ENCODE results near the gene TNC.
"Not testable (repeated sequence)": the region's sequence is repeated elsewhere in the genome, so short reads cannot be mapped to it uniquely, and the experiment has no call there.

TNC gene

DNA sequence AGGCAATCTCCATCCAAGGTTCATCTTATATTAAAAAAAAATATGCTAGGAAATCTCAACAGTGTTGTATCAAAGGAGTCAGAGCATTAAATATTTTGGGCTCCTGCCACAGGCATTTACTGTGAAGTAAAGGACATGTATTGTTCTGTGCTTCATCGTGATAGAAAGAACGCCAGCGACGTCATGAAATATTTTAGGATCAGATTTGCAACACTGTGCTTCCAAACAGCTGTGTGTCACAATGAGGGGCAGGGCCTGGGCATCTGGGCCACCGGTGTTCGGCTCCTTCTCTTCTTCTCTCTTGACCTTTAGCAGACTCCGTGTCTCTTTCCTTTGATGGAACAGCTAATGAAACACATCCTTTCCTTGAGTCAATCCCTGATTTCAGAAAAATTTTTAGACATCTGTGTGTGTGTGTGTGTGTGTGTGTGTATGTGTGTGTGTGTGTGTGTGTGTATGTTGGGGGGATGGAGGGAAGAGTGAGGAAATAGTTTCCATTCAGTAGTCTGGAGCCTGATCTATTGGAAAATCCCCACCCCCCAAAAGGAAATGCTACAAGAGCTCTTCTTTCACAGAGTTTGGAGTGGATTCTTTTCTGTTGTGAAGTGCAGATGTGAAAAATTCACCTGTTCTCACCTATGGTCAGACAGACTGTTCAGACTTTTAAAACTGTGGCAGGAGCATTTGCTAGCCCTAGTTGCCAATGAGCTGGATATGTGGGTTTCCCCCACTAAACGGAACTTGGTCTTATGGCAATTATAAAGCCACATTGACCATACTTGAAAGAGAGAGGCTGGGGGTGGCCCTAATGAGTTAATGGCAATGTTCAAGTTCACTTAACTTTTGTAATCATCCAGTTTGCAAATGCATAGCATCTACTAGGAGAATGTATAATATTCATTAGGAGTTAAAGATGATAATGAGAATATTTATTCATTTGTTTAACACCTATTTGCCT, 18.1 kb upstream of the TNC start:
- H3K4me3 ChIP-seq (ENCODE audit: low read depth, low read length), result no peak overlapping the region

DNA sequence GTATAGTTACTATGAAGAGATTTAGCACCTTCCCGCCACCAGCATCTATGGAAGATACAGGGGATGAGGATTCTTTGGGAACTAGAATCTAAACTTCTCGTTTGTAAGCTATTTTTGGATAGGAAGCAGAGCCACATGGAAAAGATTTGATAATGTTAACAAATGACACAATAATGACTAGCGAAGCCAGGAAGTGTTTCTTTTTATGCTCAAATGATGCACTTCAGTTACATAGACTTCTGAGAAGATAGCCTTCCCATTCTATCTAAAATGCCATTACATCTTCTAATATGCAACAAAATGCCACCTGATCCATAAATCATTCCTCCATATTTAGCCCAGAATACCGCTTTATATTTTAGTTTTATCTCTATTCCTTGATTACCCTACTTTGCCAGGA, 17.0 kb upstream of the TNC start:
- H3K4me3 ChIP-seq (ENCODE audit: low read depth, low read length), result no peak overlapping the region

DNA sequence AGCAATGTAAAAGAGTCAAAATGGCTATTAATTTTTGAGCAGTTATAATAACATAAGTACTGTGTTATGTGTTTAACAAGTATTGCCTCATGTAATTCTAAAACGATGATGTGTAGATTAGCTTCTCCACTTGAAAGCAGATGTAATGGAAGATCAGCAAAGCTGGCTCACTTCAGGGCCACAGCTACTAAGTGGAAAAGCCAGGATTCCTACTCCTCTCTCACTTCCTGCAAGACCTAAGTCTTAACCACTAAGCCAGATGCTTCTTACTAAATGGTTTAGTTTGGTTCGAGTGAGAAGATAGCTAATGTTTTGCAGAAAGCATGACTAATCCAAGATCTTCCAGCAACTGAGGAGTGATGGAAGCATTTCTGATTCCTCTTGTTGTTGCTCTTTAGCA, 15.7 kb upstream of the TNC start:
- H3K4me3 ChIP-seq (ENCODE audit: low read depth, low read length), result no peak overlapping the region

DNA sequence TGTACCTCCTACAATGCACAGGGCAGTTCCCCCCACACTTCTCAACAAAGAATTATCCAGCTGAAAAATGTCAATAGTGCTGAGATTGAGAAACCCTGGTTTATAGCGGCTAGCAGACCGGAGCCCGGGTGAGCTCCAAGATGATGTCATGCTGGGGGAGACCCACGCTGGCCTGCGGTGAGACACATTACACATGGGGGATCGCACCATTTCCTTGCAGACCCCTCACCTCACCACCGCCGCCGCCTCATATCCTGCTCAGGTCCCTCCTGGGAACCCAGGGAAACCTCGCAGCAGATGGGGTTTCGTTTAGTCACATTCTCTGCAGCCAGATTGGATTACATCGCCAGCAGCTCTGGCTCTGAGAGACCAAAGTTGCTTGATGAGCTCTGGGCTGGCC, 14.7 kb upstream of the TNC start:
- no peak overlapping the region for H3K4me3 ChIP-seq (ENCODE audit: low read depth, low read length)

DNA sequence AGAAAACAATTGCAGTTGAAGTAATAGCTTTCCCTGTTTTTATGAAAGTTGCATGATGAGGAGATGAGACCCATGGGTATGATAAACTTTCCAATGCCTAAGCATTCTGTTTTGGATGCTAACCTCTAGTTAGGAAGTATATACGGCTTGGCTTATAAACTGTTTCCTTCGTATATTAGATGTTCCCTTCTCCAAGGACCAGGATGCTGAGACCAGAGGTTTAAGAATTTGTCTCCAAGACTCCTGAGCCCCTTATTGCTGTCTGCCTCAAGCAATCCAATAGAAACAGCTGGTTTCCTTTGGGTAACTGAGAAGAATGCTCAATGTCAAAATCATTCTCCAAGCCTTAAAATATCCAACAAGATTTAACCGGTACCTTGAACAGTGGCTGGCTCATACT, 12.2 kb upstream of the TNC start:
- H3K4me3 ChIP-seq (ENCODE audit: low read depth, low read length), result no peak overlapping the region

DNA sequence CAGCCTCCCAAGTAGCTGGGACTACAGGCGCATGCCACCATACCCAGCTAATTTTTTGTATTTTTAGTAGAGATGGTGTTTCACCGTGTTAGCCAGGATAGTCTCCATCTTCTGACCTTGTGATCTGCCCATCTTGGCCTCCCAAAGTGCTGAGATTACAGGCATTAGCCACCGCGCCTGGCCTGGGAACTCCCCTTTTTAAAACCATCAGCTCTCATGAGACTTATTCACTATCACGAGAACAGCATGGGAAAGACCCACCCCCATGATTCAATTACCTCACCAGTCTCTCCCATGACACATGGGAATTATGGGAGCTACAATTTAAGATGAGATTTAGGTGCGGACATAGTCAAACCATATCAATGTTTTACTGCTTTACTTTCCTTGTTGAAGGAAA, 10.8 kb upstream of the TNC start:
- H3K4me3 ChIP-seq (ENCODE audit: low read depth, low read length), result not testable (repeated sequence)

DNA sequence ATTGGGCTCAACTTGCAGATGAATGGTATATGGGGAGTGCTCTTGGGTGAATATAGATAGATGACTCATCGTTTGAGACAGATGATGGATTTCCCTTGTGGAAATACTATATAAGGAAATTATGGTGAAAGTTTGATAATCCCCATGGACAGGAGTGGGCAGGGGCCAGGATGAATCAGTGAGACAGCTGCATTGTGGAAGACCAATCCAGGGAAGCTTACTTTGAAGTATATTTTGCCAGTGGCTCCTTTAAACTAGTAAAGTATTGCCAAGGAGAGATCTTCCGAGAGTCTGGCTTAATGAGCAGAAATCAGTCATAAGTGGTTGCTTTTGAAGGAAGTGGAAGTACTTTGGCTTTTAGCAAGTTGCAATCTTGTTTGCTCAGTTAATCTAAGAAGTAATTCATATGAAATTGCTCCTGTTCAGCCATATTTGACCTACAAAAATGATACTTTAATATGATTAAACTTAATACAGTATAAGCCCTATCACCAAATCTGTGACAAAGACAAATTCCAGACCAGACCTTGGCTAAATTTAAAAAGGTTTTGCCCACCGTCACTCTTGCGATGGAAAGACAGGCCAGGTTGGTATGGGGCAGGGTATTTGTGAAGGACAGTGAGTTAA, 9.3 kb upstream of the TNC start:
- H3K4me3 ChIP-seq (ENCODE audit: low read depth, low read length), result no peak overlapping the region

DNA sequence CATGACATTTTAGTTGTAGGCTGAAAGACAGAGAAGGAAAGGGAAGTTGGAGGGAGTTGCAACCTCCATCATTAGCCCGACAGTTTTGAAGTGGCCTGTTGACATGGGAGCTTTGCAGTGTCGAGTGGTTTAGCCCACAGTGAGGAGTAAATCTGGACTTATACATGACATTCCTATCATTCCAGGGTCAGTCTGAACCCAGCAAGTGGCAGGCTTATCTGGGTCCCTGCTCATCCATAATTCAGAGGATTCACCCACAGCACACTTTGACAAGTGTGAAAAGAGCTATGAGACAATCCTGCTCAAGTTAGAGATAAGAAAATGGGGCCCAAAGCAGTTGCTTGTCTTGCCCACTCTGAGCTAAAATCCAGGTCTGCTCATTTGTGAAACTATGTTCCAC, 8.4 kb upstream of the TNC start:
- no peak overlapping the region for H3K4me3 ChIP-seq (ENCODE audit: low read depth, low read length)

DNA sequence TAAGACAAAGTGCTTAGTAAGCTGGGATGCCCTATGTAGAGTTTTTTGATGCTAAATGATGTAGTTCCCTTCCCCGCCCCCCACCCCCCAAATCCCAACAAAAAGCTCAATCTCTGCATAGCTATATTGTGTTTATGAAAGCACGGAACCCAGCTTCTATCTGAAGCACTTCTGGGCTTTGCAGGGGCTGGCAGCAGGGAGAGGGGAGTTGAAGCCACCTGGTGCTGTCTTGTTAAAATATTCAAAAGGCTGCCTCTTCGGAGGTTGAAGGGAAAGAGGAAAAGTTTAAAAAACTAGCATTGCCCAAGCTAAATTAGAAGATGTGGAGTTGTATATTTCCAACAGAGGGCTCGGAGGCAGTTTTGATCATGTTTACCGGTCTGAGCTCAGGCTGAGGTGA, 5.0 kb upstream of the TNC start:
- no peak overlapping the region for H3K4me3 ChIP-seq (ENCODE audit: low read depth, low read length)

DNA sequence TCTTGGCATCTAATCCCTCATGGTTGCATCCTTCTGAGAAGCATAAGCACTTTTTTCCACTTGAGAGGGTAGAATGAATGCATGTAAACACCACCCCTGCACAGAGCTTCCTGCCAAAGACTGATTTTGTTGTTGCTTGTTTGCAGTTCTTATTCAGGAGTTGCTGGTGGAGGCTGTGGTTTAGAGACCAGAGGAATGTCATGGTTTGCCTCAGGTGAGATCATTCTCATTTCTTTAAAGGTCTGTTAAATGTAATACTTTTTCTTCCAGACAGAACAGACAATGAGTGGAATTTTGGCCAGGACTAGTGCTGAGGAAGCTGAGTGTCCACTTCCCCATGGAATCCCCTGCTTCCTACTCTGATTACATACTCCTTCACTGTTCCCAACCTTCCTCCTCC, 3.2 kb upstream of the TNC start:
- no peak overlapping the region for H3K4me3 ChIP-seq (ENCODE audit: low read depth, low read length)

DNA sequence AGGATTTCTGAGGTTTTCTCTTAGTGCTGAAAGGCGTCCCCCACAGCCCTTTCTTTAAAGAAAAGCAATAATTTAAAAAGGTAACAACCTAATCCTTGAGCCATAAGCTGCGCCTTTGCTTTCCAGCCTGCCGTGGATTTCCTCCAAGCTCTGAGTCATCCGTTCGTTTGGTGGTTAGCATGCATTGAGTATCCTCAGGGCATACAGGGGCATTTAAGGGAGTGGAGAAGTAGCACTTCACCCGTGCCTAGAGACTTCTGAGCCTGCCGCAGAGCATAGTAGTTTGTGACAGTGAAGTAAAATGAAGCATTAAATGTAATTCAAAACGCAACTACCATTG, 892 bp upstream of the TNC start:
- H3K4me3 ChIP-seq (ENCODE audit: low read depth, low read length), result no peak overlapping the region

DNA sequence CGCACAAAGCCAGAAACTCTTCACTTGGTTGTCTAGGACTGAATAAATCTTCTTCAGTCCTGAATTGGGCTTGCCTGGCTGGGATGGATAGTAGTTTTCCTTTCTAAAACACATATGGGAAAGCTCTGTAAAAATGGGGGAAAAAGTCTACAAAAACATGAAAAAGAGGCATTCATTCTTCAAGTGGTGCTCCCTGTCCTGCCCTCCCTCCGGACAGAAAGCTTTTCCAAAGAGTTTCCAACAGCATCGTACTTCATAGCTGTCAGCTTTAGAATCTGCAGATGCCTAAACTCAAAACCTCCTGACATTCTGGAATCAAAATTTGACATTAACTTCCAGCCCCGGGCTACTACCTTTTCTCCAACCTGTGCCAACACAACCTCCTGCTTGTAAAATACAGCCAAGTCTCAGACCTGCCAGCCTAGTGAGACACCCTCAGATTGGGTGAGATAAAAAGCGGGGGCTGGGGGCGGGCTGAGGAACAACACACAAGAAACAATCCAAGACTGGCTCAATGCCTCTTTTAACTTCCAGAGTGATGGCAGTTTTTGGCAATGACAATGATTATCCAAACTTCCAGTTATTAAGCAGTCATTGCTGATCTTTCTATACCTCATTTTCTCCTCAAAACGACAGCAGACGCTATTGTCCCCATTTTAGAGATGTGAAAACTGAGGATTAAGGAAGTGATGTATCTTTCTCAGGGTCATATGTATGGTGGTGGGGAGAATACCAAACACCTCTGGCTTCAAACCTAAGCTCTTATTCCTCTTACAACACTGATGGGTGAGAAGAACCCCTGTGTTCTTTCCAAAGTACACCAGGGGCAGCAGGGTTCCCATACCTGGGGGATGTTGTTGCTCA, 1.3 kb downstream of the TNC start:
- H3K4me3 ChIP-seq (ENCODE audit: low read depth, low read length), result no peak overlapping the region

DNA sequence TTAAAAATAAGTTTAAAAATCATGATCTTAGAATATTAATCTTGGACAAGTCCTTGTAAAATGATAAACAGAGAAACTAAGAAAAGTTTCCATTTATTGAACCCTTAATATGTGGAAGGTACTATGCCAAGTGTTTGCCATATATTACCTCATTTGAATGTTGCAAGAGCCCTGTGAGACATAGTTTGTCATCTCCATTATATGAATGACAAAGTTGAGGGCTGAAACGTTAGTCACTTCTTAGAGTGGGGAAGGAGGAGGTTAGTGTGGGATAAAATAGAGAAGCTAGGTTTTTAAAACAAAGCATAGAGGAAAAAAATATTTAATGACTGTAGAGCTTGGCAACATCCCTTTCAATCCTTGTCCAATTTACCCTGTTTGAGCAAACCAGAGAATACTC, 2.0 kb downstream of the TNC start:
- H3K4me3 ChIP-seq (ENCODE audit: low read depth, low read length), result no peak overlapping the region

DNA sequence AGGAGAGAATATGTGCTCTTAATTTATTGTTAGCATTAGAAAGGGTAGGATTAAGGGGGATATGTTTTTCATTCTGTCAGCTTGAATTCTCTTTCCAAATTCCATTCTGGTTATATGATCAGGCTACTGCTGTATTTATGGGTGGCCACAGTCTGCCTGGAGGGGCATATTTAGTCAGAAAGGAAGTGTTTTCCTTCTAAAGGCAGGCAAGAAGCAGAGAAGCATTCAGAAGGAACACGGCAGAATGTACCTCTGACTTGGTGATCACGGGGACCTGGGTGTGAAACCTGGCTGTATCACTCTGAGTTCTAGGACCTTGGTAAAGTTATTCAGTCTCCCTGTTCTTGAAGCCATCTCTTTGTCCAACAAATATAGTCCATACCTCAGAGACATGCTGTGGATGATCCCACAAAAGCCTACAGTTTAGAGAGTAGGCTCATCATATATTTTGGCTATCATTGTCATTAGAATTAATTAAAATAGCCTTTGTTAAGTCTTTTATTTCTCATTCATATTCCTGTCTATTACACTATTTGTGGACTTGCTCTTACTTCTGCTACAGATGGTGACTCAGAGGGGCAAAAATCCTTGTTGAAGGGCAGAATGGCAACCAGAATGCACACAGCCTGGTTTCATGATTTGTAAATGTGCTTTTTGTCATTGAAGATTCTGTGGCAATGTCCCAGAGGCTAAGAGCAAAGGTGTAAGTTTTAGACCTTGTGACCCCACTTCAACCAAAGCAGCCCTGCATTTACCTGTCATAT, 2.7 kb downstream of the TNC start:
- H3K4me3 ChIP-seq (ENCODE audit: low read depth, low read length), result no peak overlapping the region

DNA sequence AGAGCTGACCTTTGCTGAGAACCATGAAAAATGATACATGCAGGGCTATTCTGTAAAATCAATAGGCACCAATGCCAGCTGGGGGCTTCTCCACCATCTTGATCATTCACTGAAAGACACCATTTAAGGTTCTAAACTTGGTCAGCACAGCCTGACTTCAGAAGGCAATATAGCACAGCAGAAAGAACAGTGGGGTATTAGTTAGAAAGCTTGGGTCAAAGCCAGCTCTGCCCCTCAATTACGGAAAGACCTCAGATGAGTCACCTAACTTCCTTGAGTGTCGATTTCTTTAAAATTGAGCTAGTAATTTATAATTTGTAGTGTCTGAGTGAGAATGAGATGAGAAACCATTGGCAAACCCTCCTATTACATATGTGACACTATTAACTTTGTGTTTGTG, 3.4 kb downstream of the TNC start:
- H3K4me3 ChIP-seq (ENCODE audit: low read depth, low read length), result no peak overlapping the region

DNA sequence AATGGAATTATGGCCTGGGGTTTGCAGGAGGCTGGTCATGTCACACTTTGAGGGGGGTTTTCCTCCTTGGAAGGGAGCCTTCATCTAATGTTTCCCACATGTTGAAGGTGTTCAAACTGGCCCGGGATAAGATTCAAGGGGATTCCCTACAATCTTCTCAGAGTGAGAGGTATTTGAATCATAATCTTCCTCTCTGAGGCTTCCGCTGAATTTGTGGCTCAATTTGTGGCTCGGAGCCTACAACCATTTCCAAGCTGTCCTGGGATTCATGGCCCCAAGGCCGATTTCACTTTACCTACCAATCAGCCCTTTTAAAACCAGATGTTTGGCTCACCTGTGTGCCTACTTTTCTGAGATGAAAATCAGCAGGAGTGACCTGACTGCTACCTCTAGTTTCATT, 3.9 kb downstream of the TNC start:
- H3K4me3 ChIP-seq (ENCODE audit: low read depth, low read length), result no peak overlapping the region

DNA sequence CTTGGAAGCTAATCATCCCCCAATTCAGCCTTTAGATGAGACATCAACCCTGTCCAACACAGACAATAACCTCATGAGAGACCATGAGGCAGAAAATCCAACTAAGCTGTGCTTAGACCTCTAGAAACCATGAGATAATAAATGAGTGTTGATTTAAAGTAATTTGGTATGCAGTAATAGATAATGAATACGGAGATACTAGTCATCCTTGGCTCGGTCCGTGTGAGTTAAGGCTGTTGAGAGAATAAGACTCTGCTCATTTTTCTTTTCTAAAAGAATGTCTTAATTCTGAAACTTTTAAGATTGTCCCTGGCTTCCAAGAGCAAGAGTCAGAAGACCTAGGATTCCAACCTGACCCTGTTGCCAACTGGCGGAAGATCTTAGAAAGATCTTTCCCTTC, 6.1 kb downstream of the TNC start:
- no peak overlapping the region for H3K4me3 ChIP-seq (ENCODE audit: low read depth, low read length)

DNA sequence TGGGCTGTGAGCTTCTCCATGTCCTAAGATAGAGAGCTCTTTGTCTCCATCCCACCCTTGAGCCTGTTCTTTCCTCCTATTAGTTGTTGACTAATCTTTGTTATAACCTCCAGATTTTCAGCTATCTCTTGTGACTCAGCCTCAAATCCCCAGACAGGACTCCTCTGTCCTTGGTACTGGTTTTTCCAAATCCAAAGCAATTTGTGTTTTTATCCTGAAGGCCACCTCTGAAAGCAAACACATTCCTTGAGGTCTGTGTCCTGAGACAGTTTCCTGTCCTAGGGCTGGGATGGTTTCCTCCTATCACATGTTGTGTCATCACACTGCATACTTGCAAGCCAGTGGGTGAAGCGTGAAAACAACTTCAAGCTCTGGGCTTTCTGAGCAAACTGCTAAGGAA, 8.5 kb downstream of the TNC start:
- no peak overlapping the region for H3K4me3 ChIP-seq (ENCODE audit: low read depth, low read length)

DNA sequence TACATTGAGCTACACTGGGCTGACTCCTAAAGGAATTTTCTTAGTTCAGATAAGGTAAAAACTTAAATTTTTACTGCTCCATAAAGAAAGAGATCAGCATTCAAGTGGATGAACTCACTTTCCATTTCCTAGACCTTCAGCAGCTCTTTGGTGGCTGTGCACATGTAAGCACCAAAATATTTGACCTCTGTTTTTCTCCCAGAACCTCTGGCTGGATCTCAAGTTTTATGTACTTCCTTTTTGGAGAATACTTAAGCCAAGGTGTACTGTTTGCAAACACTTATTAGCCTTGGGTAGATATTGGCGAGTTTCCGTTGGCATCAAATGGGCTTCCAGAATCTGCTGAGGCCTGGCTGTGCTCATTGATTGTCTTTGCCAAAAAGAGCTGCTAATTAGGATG, 10.3 kb downstream of the TNC start:
- no peak overlapping the region for H3K4me3 ChIP-seq (ENCODE audit: low read depth, low read length)

DNA sequence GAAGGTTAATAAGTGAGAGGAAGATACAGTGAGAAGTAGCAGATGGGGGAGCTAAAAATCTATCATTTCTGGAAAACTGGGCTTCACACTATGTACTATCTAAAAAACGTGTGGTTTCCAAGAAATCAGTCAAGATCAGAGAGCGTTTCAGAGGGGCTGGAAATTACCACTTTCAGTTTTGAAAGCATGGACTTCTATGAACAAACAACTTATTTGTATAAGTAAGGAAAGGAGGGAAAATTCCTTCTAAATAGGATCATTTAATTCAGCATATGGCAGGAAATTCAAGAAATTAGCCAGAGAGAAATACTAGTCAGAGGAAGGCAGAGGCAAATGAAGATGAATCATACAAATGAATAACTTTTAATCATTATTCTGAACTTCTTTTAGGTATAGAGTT, 11.3 kb downstream of the TNC start:
- H3K4me3 ChIP-seq (ENCODE audit: low read depth, low read length), result no peak overlapping the region

DNA sequence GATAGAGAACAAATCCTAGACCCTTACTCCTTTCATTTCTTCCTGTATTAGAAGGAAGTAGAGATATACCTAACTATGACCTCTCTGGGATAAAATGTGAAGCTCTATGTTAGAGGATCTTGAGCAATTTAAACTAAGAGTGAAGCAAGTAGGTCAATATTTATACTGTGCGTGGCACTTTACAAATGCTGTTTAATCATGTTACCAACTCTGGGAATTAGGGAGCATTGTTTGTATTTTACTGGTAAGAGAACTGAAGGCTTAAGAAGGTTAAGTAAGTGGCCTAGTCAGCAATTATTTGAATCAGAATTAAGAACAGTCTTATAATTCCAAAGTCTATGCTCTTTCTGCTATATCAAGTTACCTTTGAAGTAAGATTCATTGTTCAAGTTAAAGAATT, 12.0 kb downstream of the TNC start:
- H3K4me3 ChIP-seq (ENCODE audit: low read depth, low read length), result no peak overlapping the region
